ENCODE data around the gene LYPLAL1.

GRCh38 chr1:219184337-219184736 lies 10.7 kb downstream of the LYPLAL1 start:
- TF ChIP-seq CTCF (conservative IDR thresholded peaks at IDR 0.05 in 1 of 2, IDR thresholded peaks at IDR 0.05 in 1 of 2; ENCODE audit: extremely low read depth in 1 of 2, insufficient read depth in 1 of 2, low read depth in 1 of 2, low read length in 2 of 2): no peak
- no peak for TF ChIP-seq EZH2 (IDR thresholded peaks at IDR 0.05; ENCODE audit: borderline replicate concordance, low read length)

Measured in mammary epithelial cell (primary cell).